ENCODE data around the gene RAB11FIP2.

- TF ChIP-seq, protein P1, sequence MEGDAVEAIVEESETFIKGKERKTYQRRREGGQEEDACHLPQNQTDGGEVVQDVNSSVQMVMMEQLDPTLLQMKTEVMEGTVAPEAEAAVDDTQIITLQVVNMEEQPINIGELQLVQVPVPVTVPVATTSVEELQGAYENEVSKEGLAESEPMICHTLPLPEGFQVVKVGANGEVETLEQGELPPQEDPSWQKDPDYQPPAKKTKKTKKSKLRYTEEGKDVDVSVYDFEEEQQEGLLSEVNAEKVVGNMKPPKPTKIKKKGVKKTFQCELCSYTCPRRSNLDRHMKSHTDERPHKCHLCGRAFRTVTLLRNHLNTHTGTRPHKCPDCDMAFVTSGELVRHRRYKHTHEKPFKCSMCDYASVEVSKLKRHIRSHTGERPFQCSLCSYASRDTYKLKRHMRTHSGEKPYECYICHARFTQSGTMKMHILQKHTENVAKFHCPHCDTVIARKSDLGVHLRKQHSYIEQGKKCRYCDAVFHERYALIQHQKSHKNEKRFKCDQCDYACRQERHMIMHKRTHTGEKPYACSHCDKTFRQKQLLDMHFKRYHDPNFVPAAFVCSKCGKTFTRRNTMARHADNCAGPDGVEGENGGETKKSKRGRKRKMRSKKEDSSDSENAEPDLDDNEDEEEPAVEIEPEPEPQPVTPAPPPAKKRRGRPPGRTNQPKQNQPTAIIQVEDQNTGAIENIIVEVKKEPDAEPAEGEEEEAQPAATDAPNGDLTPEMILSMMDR (IDR thresholded peaks at IDR 0.05) = no peak
- no peak for TF ChIP-seq POLR2A (IDR thresholded peaks at IDR 0.05)
These were observed 52.0 kb downstream of the RAB11FIP2 start for GRCh38 chr10:117994771-117995170.

Measured in thyroid gland (tissue), 4 donors.